ENCODE results near the gene GHRHR.

GHRHR gene

GRCh38 chr7:31017032-31017675, 53.4 kb downstream of the GHRHR start:
- no peak for DNase-seq

- no peak for DNase-seq
Measured at GRCh38 chr7:31017721-31018120, 54.0 kb downstream of the GHRHR start.

GRCh38 chr7:31019509-31019908, 55.8 kb downstream of the GHRHR start:
- DNase-seq = no peak

GRCh38 chr7:31020161-31020560, 56.4 kb downstream of the GHRHR start:
- no peak for DNase-seq

- DNase-seq = no peak
Measured at GRCh38 chr7:31020652-31021051, 56.9 kb downstream of the GHRHR start.

GRCh38 chr7:31022117-31022516, 58.4 kb downstream of the GHRHR start:
- DNase-seq = no peak

- no peak for DNase-seq
Measured at GRCh38 chr7:31022726-31023125, 59.0 kb downstream of the GHRHR start.

- no peak for DNase-seq
Measured at GRCh38 chr7:31023877-31024276, 60.1 kb downstream of the GHRHR start.

GRCh38 chr7:31027161-31027965, 63.6 kb downstream of the GHRHR start:
- DNase-seq = no peak

GRCh38 chr7:31028006-31028405, 64.3 kb downstream of the GHRHR start:
- no peak for DNase-seq

- no peak for DNase-seq
Measured at GRCh38 chr7:31028417-31028992, 64.8 kb downstream of the GHRHR start.
